Stimulated activated naive B cell treated with anti-CD40 and anti-IgM and Interleukin-4, amounts not matched to agents 10 μg/mL and 1 μg/mL and 100 μg/mL, for 72 hours (primary cell): ENCODE data around the gene LZTR1.
A peak's percentile ranks its signal among the peaks of the same experiment; 100 is the strongest.

Experiments used
- ATAC-seq, 2 donors: fragments of 150-1000 bp; cut with Tn5 transposase; replicated peaks; 2 replicates each; pipeline ENCODE4 v1.10.0; 2021; ENCODE audit warnings: moderate library complexity in 1 of 2
- DNase-seq: peaks from one replicate; pipeline ENCODE4 v3.0.0; 2021
- H3K27ac Mint-ChIP-seq: one replicate; pipeline ENCODE4 v1.8.0; 2022; ENCODE audit warnings: mild to moderate bottlenecking, mixed read lengths
- H3K27me3 Mint-ChIP-seq, 2 donors: one replicate each; pipeline ENCODE4 v1.8.0; 2022; ENCODE audit warnings: mixed read lengths in 2 of 2
- H3K36me3 Mint-ChIP-seq, 2 donors: one replicate each; pipeline ENCODE4 v1.8.0; 2022; ENCODE audit warnings: mixed read lengths in 2 of 2, mild to moderate bottlenecking in 1 of 2
- H3K4me1 Mint-ChIP-seq, 2 donors: one replicate each; pipeline ENCODE4 v1.8.0; 2022; ENCODE audit warnings: mixed read lengths in 2 of 2, mild to moderate bottlenecking in 1 of 2
- H3K4me3 Mint-ChIP-seq, 2 donors: one replicate each; pipeline ENCODE4 v1.8.0; 2022; ENCODE audit warnings: mild to moderate bottlenecking in 2 of 2, mixed read lengths in 2 of 2, moderate library complexity in 1 of 2
- H3K9me3 Mint-ChIP-seq, 2 donors: one replicate each; pipeline ENCODE4 v1.8.0; 2022; ENCODE audit warnings: mixed read lengths in 2 of 2, mild to moderate bottlenecking in 1 of 2

The LZTR1 gene

GRCh38 chr22:21014202-21014725 is 32.2 kb downstream of the LZTR1 start:
- Mint-ChIP-seq H3K27me3 (peaks cover 4 to 15% of the 10 kb centered on the region in 2 donors), H3K9me3 (no peaks in the 10 kb centered on the region), H3K36me3 (no peaks in the 10 kb centered on the region), H3K27ac (peak overlapping the region; percentile 87), H3K4me1 (peaks cover 20 to 25% of the 10 kb centered on the region in 2 donors), H3K4me3 (peak overlapping the region; percentile 85 to 90)
- DNase-seq (peak; percentile 86), ATAC-seq (peak; percentile 95 to 96)

GRCh38 chr22:21014726-21015465 is 32.8 kb downstream of the LZTR1 start, which contains the start of gene P2RX6:
TSS of gene P2RX6 (plus strand) at chr22:21015165. CDS start at chr22:21015175, 10 bp downstream.
- H3K27ac Mint-ChIP-seq, result peak within 1 kb of the TSS; percentile 87

GRCh38 chr22:21015466-21016006 is 33.4 kb downstream of the LZTR1 start:
- Mint-ChIP-seq H3K27ac (no peak overlapping the region), H3K36me3 (no peaks in the 10 kb centered on the region), H3K9me3 (no peaks in the 10 kb centered on the region), H3K4me3 (peak overlapping the region in 1 of 2 donors; percentile 85), H3K27me3 (peaks cover 4 to 21% of the 10 kb centered on the region in 2 donors), H3K4me1 (peaks cover 20 to 25% of the 10 kb centered on the region in 2 donors)
- ATAC-seq (no peak), DNase-seq (no peak)

More at GRCh38 chr22:21014726-21015465, 32.8 kb downstream of the LZTR1 start, which contains the start of gene P2RX6:
- Mint-ChIP-seq H3K36me3 (no peaks in the 10 kb centered on the region), H3K4me1 (peaks cover 20 to 25% of the 10 kb centered on the region in 2 donors), H3K9me3 (no peaks in the 10 kb centered on the region), H3K4me3 (peak within 1 kb of the TSS; percentile 85 to 90), H3K27me3 (peaks cover 4 to 15% of the 10 kb centered on the region in 2 donors)
- DNase-seq, result no peak
- ATAC-seq, result peak in 1 of 2 donors; percentile 15

GRCh38 chr22:21016644-21017420 is 34.7 kb downstream of the LZTR1 start:
- H3K36me3 Mint-ChIP-seq, result no peaks in the 10 kb centered on the region

GRCh38 chr22:21018314-21018713 is 36.2 kb downstream of the LZTR1 start:
- no peak overlapping the region for H3K4me3 Mint-ChIP-seq

More at GRCh38 chr22:21016644-21017420, 34.7 kb downstream of the LZTR1 start:
- Mint-ChIP-seq H3K9me3 (no peaks in the 10 kb centered on the region), H3K27me3 (peaks cover 4 to 33% of the 10 kb centered on the region in 2 donors), H3K27ac (no peak overlapping the region), H3K4me3 (no peak overlapping the region), H3K4me1 (peaks cover 22 to 25% of the 10 kb centered on the region in 2 donors)
- no peak for DNase-seq
- no peak for ATAC-seq

GRCh38 chr22:21020802-21021429 is 38.8 kb downstream of the LZTR1 start:
- H3K9me3 Mint-ChIP-seq, result no peaks in the 10 kb centered on the region
- H3K27me3 Mint-ChIP-seq, result peaks cover 10 to 43% of the 10 kb centered on the region in 2 donors

More at GRCh38 chr22:21018314-21018713, 36.2 kb downstream of the LZTR1 start:
- peaks cover 22 to 25% of the 10 kb centered on the region in 2 donors for H3K4me1 Mint-ChIP-seq
- ATAC-seq (no peak), DNase-seq (no peak)
- peaks cover 4 to 38% of the 10 kb centered on the region in 2 donors for H3K27me3 Mint-ChIP-seq
- no peaks in the 10 kb centered on the region for H3K9me3 Mint-ChIP-seq
- peak overlapping the region; percentile 77 for H3K27ac Mint-ChIP-seq
- no peaks in the 10 kb centered on the region for H3K36me3 Mint-ChIP-seq

GRCh38 chr22:21022507-21022906 is 40.4 kb downstream of the LZTR1 start:
- Mint-ChIP-seq H3K4me1 (peaks cover 5 to 7% of the 10 kb centered on the region in 2 donors), H3K4me3 (no peak overlapping the region), H3K27me3 (peaks cover 15 to 35% of the 10 kb centered on the region in 2 donors), H3K27ac (no peak overlapping the region), H3K9me3 (no peaks in the 10 kb centered on the region), H3K36me3 (no peaks in the 10 kb centered on the region)
- ATAC-seq (no peak), DNase-seq (no peak)

More at GRCh38 chr22:21020802-21021429, 38.8 kb downstream of the LZTR1 start:
- peak; percentile 68 to 84 for ATAC-seq
- DNase-seq, result no peak
- Mint-ChIP-seq H3K27ac (no peak overlapping the region), H3K4me3 (no peak overlapping the region), H3K4me1 (peaks cover 11 to 13% of the 10 kb centered on the region in 2 donors), H3K36me3 (no peaks in the 10 kb centered on the region)

GRCh38 chr22:21022955-21023614 is 41.0 kb downstream of the LZTR1 start:
- Mint-ChIP-seq H3K4me3 (no peak overlapping the region), H3K36me3 (no peaks in the 10 kb centered on the region), H3K4me1 (peaks cover 5 to 7% of the 10 kb centered on the region in 2 donors), H3K9me3 (no peaks in the 10 kb centered on the region), H3K27ac (no peak overlapping the region), H3K27me3 (peaks cover 11 to 31% of the 10 kb centered on the region in 2 donors)
- DNase-seq, result no peak
- peak in 1 of 2 donors; percentile 34 for ATAC-seq

- peaks cover 23 to 40% of the 10 kb centered on the region in 2 donors for H3K27me3 Mint-ChIP-seq
- ATAC-seq (no peak), DNase-seq (no peak)
- H3K36me3 Mint-ChIP-seq, result no peaks in the 10 kb centered on the region
- no peaks in the 10 kb centered on the region for H3K9me3 Mint-ChIP-seq
- H3K4me3 Mint-ChIP-seq, result no peak overlapping the region
- peaks cover 5 to 7% of the 10 kb centered on the region in 2 donors for H3K4me1 Mint-ChIP-seq
- H3K27ac Mint-ChIP-seq, result peak overlapping the region; percentile 47
Observed at GRCh38 chr22:21025266-21025665, 43.2 kb downstream of the LZTR1 start.

- Mint-ChIP-seq H3K4me3 (no peak overlapping the region), H3K27me3 (peaks cover 29 to 40% of the 10 kb centered on the region in 2 donors), H3K36me3 (no peaks in the 10 kb centered on the region), H3K27ac (peak overlapping the region; percentile 47), H3K9me3 (no peaks in the 10 kb centered on the region), H3K4me1 (peaks cover 5 to 9% of the 10 kb centered on the region in 2 donors)
- DNase-seq (no peak), ATAC-seq (no peak)
Observed at GRCh38 chr22:21025763-21026755, 44.0 kb downstream of the LZTR1 start.

GRCh38 chr22:21026783-21027692 is 44.9 kb downstream of the LZTR1 start:
- peaks cover 8 to 9% of the 10 kb centered on the region in 2 donors for H3K4me1 Mint-ChIP-seq
- H3K4me3 Mint-ChIP-seq, result no peak overlapping the region
- peaks cover 38 to 43% of the 10 kb centered on the region in 2 donors for H3K27me3 Mint-ChIP-seq
- no peaks in the 10 kb centered on the region for H3K36me3 Mint-ChIP-seq
- no peaks in the 10 kb centered on the region for H3K9me3 Mint-ChIP-seq
- no peak overlapping the region for H3K27ac Mint-ChIP-seq
- ATAC-seq (no peak), DNase-seq (no peak)
